ENCODE data around the gene TPCN1. TPM values are rescaled to one million over a fixed set of nuclear protein-coding genes. Genes with fewer than 3 reads are reported as not detected.

The TPCN1 gene
- total RNA-seq, 1 donor from 2014 or later: 55.6 TPM

- Mint-ChIP-seq H3K9me3 (no peaks in the 10 kb centered on the region), H3K4me1 (ENCODE audit: unreplicated experiment) (peaks cover 19% of the 10 kb centered on the region), H3K4me3 (peak overlapping the region; percentile 44), H3K36me3 (peaks cover 3% of the 10 kb centered on the region), H3K27ac (peak overlapping the region; percentile 92), H3K27me3 (no peaks in the 10 kb centered on the region)
- TF ChIP-seq CTCF (conservative IDR thresholded peaks at IDR 0.05): no peak
- DNase-seq (ENCODE audit: extremely low spot score, unreplicated experiment): no peak
Measured at GRCh38 chr12:113260127-113260526, 38.9 kb downstream of the TPCN1 start.

GRCh38 chr12:113260636-113261300 lies 39.5 kb downstream of the TPCN1 start:
- H3K4me1 Mint-ChIP-seq (ENCODE audit: unreplicated experiment): peaks cover 19% of the 10 kb centered on the region
- no peak for DNase-seq (ENCODE audit: extremely low spot score, unreplicated experiment)
- peaks cover 3% of the 10 kb centered on the region for H3K36me3 Mint-ChIP-seq
- H3K4me3 Mint-ChIP-seq: peak overlapping the region; percentile 44
- no peaks in the 10 kb centered on the region for H3K9me3 Mint-ChIP-seq
- H3K27me3 Mint-ChIP-seq: no peaks in the 10 kb centered on the region
- TF ChIP-seq CTCF (conservative IDR thresholded peaks at IDR 0.05): no peak
- peak overlapping the region; percentile 92 for H3K27ac Mint-ChIP-seq

- Mint-ChIP-seq H3K36me3 (peaks cover 7% of the 10 kb centered on the region), H3K4me3 (no peak overlapping the region), H3K4me1 (ENCODE audit: unreplicated experiment) (peaks cover 19% of the 10 kb centered on the region), H3K9me3 (no peaks in the 10 kb centered on the region), H3K27me3 (no peaks in the 10 kb centered on the region), H3K27ac (peak overlapping the region; percentile 46)
- DNase-seq (ENCODE audit: extremely low spot score, unreplicated experiment): no peak
- no peak for TF ChIP-seq CTCF (conservative IDR thresholded peaks at IDR 0.05)
Measured at GRCh38 chr12:113261847-113262470, 40.7 kb downstream of the TPCN1 start.

GRCh38 chr12:113262710-113263109 lies 41.4 kb downstream of the TPCN1 start:
- no peak for TF ChIP-seq CTCF (conservative IDR thresholded peaks at IDR 0.05)
- H3K4me3 Mint-ChIP-seq: no peak overlapping the region
- no peaks in the 10 kb centered on the region for H3K27me3 Mint-ChIP-seq
- H3K9me3 Mint-ChIP-seq: no peaks in the 10 kb centered on the region
- H3K4me1 Mint-ChIP-seq (ENCODE audit: unreplicated experiment): peaks cover 19% of the 10 kb centered on the region
- no peak overlapping the region for H3K27ac Mint-ChIP-seq
- H3K36me3 Mint-ChIP-seq: peaks cover 9% of the 10 kb centered on the region
- no peak for DNase-seq (ENCODE audit: extremely low spot score, unreplicated experiment)

- DNase-seq (ENCODE audit: extremely low spot score, unreplicated experiment): no peak
- no peaks in the 10 kb centered on the region for H3K27me3 Mint-ChIP-seq
- H3K27ac Mint-ChIP-seq: no peak overlapping the region
- H3K4me1 Mint-ChIP-seq (ENCODE audit: unreplicated experiment): peaks cover 19% of the 10 kb centered on the region
- peaks cover 12% of the 10 kb centered on the region for H3K36me3 Mint-ChIP-seq
- no peak for TF ChIP-seq CTCF (conservative IDR thresholded peaks at IDR 0.05)
- H3K9me3 Mint-ChIP-seq: no peaks in the 10 kb centered on the region
- no peak overlapping the region for H3K4me3 Mint-ChIP-seq
Measured at GRCh38 chr12:113263431-113263963, 42.2 kb downstream of the TPCN1 start.

Data from type B pancreatic cell (in vitro differentiated cells).